Coronary artery (tissue), 2 donors: ENCODE data around the gene SLC35F3.
"Not testable (repeated sequence)": the region's sequence is repeated elsewhere in the genome, so short reads cannot be mapped to it uniquely, and the experiment has no call there.

Experiments used
- DNase-seq: peaks from one replicate; pipeline ENCODE4 v3.0.0-alpha.2; 2017; ENCODE audit warnings: low spot score
- H3K27ac ChIP-seq, 2 donors: fragments of 200-600 bp; sonication (generic); one replicate each; pipeline ENCODE4 v1.5.1; 2016 to 2019
- H3K4me3 ChIP-seq: fragments of 200-600 bp; sonication (generic); 2 replicates; pipeline ENCODE4 v1.5.1; 2016; ENCODE audit warnings: mild to moderate bottlenecking, moderate library complexity
- CTCF ChIP-seq: fragments of 200-600 bp; sonication (generic); IDR thresholded peaks from one replicate; pipeline ENCODE4 v1.5.1; 2019; ENCODE audit warnings: antibody characterized with exemption

The SLC35F3 gene

DNA sequence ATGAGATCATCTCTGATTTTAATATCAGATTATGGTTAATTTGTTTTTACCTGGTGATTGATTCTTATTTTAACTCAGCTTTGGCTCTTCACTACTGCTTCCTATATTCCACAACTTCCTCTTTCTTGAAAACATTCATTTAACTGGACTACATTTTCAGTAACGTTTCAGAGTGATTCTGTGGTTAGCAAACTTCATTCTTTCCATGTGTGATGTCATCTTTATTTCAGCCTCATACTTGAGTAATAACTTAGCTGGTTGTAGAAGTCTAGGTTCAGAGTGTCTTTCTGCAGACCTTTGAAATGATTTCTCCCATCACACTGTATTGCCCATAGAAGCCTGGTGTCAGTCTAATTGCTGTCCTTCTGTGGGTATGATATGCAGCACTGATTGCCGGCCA is 36.0 kb upstream of the SLC35F3 start:
- Histone ChIP-seq H3K27ac (no peak overlapping the region), H3K4me3 (no peak overlapping the region)
- no peak for DNase-seq
- no peak for TF ChIP-seq CTCF

- no peak overlapping the region for H3K4me3 ChIP-seq
- no peak for TF ChIP-seq CTCF
- no peak for DNase-seq
- H3K27ac ChIP-seq = no peak overlapping the region
These were observed 34.8 kb upstream of the SLC35F3 start for GRCh38 chr1:233869680-233870079.

- TF ChIP-seq CTCF = no peak
- no peak overlapping the region for H3K27ac ChIP-seq
- H3K4me3 ChIP-seq = no peak overlapping the region
- DNase-seq = no peak
These were observed 30.8 kb upstream of the SLC35F3 start for GRCh38 chr1:233873666-233874065.

GRCh38 chr1:233879841-233880240 is 24.6 kb upstream of the SLC35F3 start:
- Histone ChIP-seq H3K4me3 (no peak overlapping the region), H3K27ac (no peak overlapping the region)
- DNase-seq = no peak
- no peak for TF ChIP-seq CTCF

GRCh38 chr1:233883671-233884070 is 20.8 kb upstream of the SLC35F3 start:
- Histone ChIP-seq H3K27ac (no peak overlapping the region), H3K4me3 (no peak overlapping the region)
- DNase-seq = no peak
- TF ChIP-seq CTCF = no peak

GRCh38 chr1:233884461-233885151 is 19.9 kb upstream of the SLC35F3 start:
- Histone ChIP-seq H3K27ac (no peak overlapping the region), H3K4me3 (no peak overlapping the region)
- TF ChIP-seq CTCF = no peak
- DNase-seq = no peak

DNA sequence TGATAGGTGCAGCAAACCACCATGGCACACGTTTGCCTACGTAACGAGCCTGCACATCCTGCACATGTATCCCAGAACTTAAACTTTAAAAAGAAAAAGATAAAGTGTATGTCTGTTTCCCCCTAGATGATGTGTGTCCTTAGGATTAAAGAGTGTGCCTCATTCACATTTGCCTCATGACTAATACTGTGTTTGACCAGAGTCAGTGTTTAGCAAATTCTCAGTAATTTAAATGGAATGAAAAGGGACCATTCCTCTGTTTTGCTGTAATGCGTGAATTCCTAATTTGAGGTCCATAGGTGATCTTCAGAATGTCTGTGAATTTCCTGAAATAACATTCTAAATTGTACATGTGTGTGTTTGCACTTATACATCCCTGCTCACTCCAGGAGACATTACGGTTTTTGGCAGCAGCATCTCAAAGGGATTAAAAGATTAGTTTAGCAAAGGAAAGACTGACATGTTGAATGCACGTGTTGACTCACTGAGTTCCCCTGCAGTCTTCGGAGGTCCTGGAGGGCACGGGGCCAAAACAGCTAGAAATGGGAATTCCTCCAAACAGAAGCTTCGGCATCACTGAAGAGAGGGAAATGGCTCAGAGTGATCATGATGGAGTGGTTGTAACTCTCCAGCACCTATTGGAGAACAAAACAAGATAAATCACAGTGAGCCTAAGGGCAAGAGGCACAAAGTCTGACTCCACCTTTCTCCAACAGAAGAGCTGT is 19.1 kb upstream of the SLC35F3 start:
- DNase-seq = no peak
- no peak for TF ChIP-seq CTCF
- Histone ChIP-seq H3K4me3 (no peak overlapping the region), H3K27ac (no peak overlapping the region)

DNA sequence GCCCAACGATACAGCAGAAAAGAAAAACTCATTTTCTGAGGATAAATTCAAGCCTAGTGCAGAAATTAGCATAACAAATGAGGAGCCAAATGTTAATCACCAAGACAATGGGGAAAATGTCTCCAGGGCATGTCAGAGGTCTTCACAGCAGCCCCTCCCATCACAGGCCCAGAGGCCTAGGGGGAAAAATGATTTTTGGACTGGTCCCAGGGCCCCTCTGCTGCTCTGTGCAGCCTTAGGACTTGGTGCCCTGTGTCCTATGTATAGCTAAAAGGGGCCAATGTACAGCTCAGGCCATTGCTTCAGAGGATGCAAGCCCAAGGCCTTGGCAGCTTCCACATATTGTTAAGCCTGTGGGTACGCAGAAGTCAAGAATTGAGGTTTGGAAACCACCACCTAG is 13.3 kb upstream of the SLC35F3 start:
- DNase-seq, H3K4me3 ChIP-seq: not testable (repeated sequence)

More for the DNA sequence above, 13.3 kb upstream of the SLC35F3 start:
- not testable (repeated sequence) for H3K27ac ChIP-seq
